ENCODE results near the gene APCDD1. TPM values are rescaled to one million over a fixed set of nuclear protein-coding genes. Genes with fewer than 3 reads are reported as not detected.

Gene APCDD1
- total and polyA plus RNA-seq, 3 experiments from 2014 or later, result not detected

GRCh38 chr18:10453261-10453805 lies 1.1 kb upstream of the APCDD1 start:
- peaks cover 1 to 5% (median 4%) of the 10 kb centered on the region in 3 donors for H3K4me1 Mint-ChIP-seq
- H3K27me3 ChIP-seq (ENCODE audit: insufficient read depth, low read length, poor library complexity, severe bottlenecking), result peaks cover 5% of the 10 kb centered on the region
- no peak overlapping the region for H3K27ac ChIP-seq (ENCODE audit: low read depth, low read length)
- H3K36me3 Mint-ChIP-seq, result no peaks in the 10 kb centered on the region
- H3K9me3 Mint-ChIP-seq, result peaks cover 0 to 4% (median 2%) of the 10 kb centered on the region in 5 donors
- no peaks in the 10 kb centered on the region for H3K36me3 ChIP-seq (ENCODE audit: insufficient read depth, low read length)
- peaks cover 40 to 62% of the 10 kb centered on the region in 2 donors for H3K27me3 Mint-ChIP-seq
- no peaks in the 10 kb centered on the region for H3K4me1 ChIP-seq (ENCODE audit: insufficient read depth, low read length)
- DNase-seq, result no peak
- H3K27ac Mint-ChIP-seq, result no peak overlapping the region
- no peak overlapping the region for H3K4me3 ChIP-seq (ENCODE audit: low read length)
- CTCF ChIA-PET, result no interaction called here
- no peaks in the 10 kb centered on the region for H3K9me3 ChIP-seq (ENCODE audit: low read length)
- no peak overlapping the region for H3K4me3 Mint-ChIP-seq
- POLR2A ChIA-PET, result no interaction called here

DNA sequence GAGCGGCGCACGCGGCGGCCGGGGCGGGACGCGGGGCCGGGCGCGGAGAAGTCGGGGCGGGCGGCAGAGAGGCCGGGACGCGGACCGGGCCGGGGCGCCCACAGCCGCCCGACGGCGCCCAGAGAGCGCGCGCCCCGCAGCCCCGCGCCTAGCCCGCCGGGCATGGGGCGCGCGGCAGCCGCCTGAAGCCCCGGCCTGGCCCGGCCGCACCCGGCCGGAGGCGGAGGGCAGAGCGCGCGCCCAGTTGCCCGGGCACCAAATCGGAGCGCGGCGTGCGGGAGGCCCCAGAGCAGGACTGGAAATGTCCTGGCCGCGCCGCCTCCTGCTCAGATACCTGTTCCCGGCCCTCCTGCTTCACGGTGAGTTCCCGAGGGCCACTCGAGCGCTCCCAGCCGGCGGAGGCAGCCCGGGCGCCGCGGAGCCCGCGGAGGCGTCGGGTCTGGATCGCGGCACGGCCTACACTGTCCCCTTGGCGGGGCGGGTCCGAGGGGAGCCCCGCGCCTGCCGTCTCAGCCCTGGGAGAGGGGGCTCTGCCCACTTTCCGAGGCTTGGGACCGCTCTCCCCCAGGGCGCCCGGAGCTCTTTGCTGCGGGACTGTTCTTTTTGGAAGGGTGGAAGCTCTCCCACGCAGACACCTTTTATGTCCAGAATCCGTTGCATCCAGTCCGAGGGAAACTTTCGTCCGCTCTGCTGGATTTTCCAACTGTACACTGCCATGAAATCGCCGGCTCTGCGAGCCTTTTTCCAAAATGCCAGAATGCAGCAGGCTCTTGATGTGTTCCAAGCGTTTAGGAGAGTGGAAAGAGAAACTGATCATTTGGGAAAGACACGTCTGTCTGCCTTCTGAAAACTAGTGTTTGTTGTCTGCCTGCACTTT lies 484 bp downstream of the APCDD1 start:
- Histone ChIP-seq H3K27ac (ENCODE audit: low read depth, low read length) (no peak overlapping the region), H3K36me3 (ENCODE audit: insufficient read depth, low read length) (no peaks in the 10 kb centered on the region), H3K4me1 (ENCODE audit: insufficient read depth, low read length) (no peaks in the 10 kb centered on the region), H3K27me3 (ENCODE audit: insufficient read depth, low read length, poor library complexity, severe bottlenecking) (peaks cover 10% of the 10 kb centered on the region), H3K9me3 (ENCODE audit: low read length) (no peaks in the 10 kb centered on the region), H3K4me3 (ENCODE audit: low read length) (no peak overlapping the region)
- peaks cover 1 to 5% (median 4%) of the 10 kb centered on the region in 3 donors for H3K4me1 Mint-ChIP-seq
- ChIA-PET CTCF (no interaction called here), POLR2A (no interaction called here)
- DNase-seq, result no peak
- H3K27me3 Mint-ChIP-seq, result peaks cover 43 to 67% of the 10 kb centered on the region in 2 donors
- H3K36me3 Mint-ChIP-seq, result no peaks in the 10 kb centered on the region
- H3K4me3 Mint-ChIP-seq, result peak overlapping the region in 3 of 7 donors; percentile 22 to 45 (median 44)
- peak overlapping the region in 1 of 8 donors; percentile 36 for H3K27ac Mint-ChIP-seq
- peaks cover 0 to 4% (median 2%) of the 10 kb centered on the region in 5 donors for H3K9me3 Mint-ChIP-seq

GRCh38 chr18:10455726-10456453 lies 1.5 kb downstream of the APCDD1 start:
- Histone ChIP-seq H3K27ac (ENCODE audit: low read depth, low read length) (no peak overlapping the region), H3K4me3 (ENCODE audit: low read length) (no peak overlapping the region), H3K4me1 (ENCODE audit: insufficient read depth, low read length) (no peaks in the 10 kb centered on the region), H3K9me3 (ENCODE audit: low read length) (no peaks in the 10 kb centered on the region), H3K36me3 (ENCODE audit: insufficient read depth, low read length) (no peaks in the 10 kb centered on the region), H3K27me3 (ENCODE audit: insufficient read depth, low read length, poor library complexity, severe bottlenecking) (peaks cover 10% of the 10 kb centered on the region)
- no peak overlapping the region for H3K27ac Mint-ChIP-seq
- CTCF ChIA-PET, result no interaction called here
- no peaks in the 10 kb centered on the region for H3K36me3 Mint-ChIP-seq
- H3K27me3 Mint-ChIP-seq, result peaks cover 39 to 62% of the 10 kb centered on the region in 2 donors
- peaks cover 1 to 5% (median 4%) of the 10 kb centered on the region in 3 donors for H3K4me1 Mint-ChIP-seq
- DNase-seq, result no peak
- peaks cover 0 to 4% (median 2%) of the 10 kb centered on the region in 5 donors for H3K9me3 Mint-ChIP-seq
- POLR2A ChIA-PET, result no interaction called here
- H3K4me3 Mint-ChIP-seq, result peak overlapping the region in 2 of 7 donors; percentile 22 to 44

DNA sequence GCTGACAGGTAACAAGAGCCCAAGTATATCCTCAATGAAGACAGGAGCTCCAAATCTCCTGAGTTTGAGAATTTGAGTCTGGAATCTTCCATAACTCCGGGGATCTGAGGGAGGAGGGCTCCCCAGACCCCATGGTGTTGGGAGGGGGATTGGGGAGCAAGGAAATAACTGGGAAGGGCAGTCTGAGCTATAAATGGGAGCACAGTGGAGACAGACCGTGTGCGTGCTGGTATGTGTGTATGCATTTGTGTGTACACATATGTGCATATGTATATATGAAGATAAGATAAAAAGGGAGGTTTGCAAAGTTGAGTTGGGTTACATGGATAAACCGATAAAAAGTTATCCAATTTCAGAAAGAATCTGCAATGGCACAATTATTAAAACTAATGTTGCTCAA lies 2.3 kb downstream of the APCDD1 start:
- H3K36me3 Mint-ChIP-seq, result no peaks in the 10 kb centered on the region
- no peaks in the 10 kb centered on the region for H3K4me1 ChIP-seq (ENCODE audit: insufficient read depth, low read length)
- H3K9me3 ChIP-seq (ENCODE audit: low read length), result no peaks in the 10 kb centered on the region
- peaks cover 0 to 4% (median 2%) of the 10 kb centered on the region in 5 donors for H3K9me3 Mint-ChIP-seq
- no peak overlapping the region for H3K27ac Mint-ChIP-seq
- CTCF ChIA-PET, result no interaction called here
- DNase-seq, result no peak
- peaks cover 1 to 5% (median 4%) of the 10 kb centered on the region in 3 donors for H3K4me1 Mint-ChIP-seq
- no peak overlapping the region for H3K27ac ChIP-seq (ENCODE audit: low read depth, low read length)
- POLR2A ChIA-PET, result no interaction called here
- H3K27me3 Mint-ChIP-seq, result peaks cover 35 to 57% of the 10 kb centered on the region in 2 donors
- no peaks in the 10 kb centered on the region for H3K36me3 ChIP-seq (ENCODE audit: insufficient read depth, low read length)
- H3K4me3 ChIP-seq (ENCODE audit: low read length), result no peak overlapping the region
- no peak overlapping the region for H3K4me3 Mint-ChIP-seq
- peaks cover 10% of the 10 kb centered on the region for H3K27me3 ChIP-seq (ENCODE audit: insufficient read depth, low read length, poor library complexity, severe bottlenecking)

GRCh38 chr18:10457128-10457527 lies 2.7 kb downstream of the APCDD1 start:
- Histone ChIP-seq H3K27me3 (ENCODE audit: insufficient read depth, low read length, poor library complexity, severe bottlenecking) (peaks cover 10% of the 10 kb centered on the region), H3K9me3 (ENCODE audit: low read length) (no peaks in the 10 kb centered on the region), H3K36me3 (ENCODE audit: insufficient read depth, low read length) (no peaks in the 10 kb centered on the region), H3K27ac (ENCODE audit: low read depth, low read length) (no peak overlapping the region), H3K4me3 (ENCODE audit: low read length) (no peak overlapping the region), H3K4me1 (ENCODE audit: insufficient read depth, low read length) (no peaks in the 10 kb centered on the region)
- Mint-ChIP-seq H3K36me3 (no peaks in the 10 kb centered on the region), H3K9me3 (peaks cover 0 to 4% (median 2%) of the 10 kb centered on the region in 5 donors), H3K27ac (no peak overlapping the region), H3K4me1 (peaks cover 1 to 5% (median 4%) of the 10 kb centered on the region in 3 donors), H3K27me3 (peaks cover 33 to 53% of the 10 kb centered on the region in 2 donors), H3K4me3 (no peak overlapping the region)
- ChIA-PET POLR2A (no interaction called here), CTCF (no interaction called here)
- no peak for DNase-seq

DNA sequence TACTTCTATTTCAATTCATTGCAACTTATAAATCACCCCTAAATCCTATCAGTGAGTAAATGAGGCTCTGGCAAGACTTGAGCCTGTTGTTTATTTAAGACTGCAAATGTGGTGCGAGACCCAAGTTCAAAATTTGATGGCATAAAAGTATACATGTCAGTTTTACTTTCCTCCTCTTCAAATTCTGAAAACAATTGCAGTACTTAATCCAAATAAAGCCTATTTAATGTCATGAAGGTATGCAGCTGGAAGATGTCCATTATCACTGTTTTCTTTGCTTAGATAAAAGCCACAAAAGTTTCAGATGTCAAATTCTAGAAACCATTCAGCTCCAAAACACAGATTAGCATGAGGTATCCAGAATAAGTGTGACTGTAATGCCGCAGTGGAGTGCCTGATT lies 3.3 kb downstream of the APCDD1 start:
- no peaks in the 10 kb centered on the region for H3K36me3 ChIP-seq (ENCODE audit: insufficient read depth, low read length)
- no peak overlapping the region for H3K27ac ChIP-seq (ENCODE audit: low read depth, low read length)
- H3K4me3 Mint-ChIP-seq, result no peak overlapping the region
- H3K4me3 ChIP-seq (ENCODE audit: low read length), result no peak overlapping the region
- no peaks in the 10 kb centered on the region for H3K36me3 Mint-ChIP-seq
- peaks cover 31 to 46% of the 10 kb centered on the region in 2 donors for H3K27me3 Mint-ChIP-seq
- no peaks in the 10 kb centered on the region for H3K9me3 ChIP-seq (ENCODE audit: low read length)
- no peaks in the 10 kb centered on the region for H3K4me1 ChIP-seq (ENCODE audit: insufficient read depth, low read length)
- ChIA-PET POLR2A (no interaction called here), CTCF (no interaction called here)
- DNase-seq, result no peak
- H3K9me3 Mint-ChIP-seq, result peaks cover 0 to 4% (median 2%) of the 10 kb centered on the region in 5 donors
- H3K4me1 Mint-ChIP-seq, result peaks cover 1 to 5% (median 4%) of the 10 kb centered on the region in 3 donors
- H3K27ac Mint-ChIP-seq, result no peak overlapping the region
- H3K27me3 ChIP-seq (ENCODE audit: insufficient read depth, low read length, poor library complexity, severe bottlenecking), result peaks cover 10% of the 10 kb centered on the region

GRCh38 chr18:10458691-10459090 lies 4.3 kb downstream of the APCDD1 start:
- CTCF ChIA-PET, result no interaction called here
- no peak overlapping the region for H3K4me3 Mint-ChIP-seq
- Histone ChIP-seq H3K27me3 (ENCODE audit: insufficient read depth, low read length, poor library complexity, severe bottlenecking) (peaks cover 10% of the 10 kb centered on the region), H3K4me1 (ENCODE audit: insufficient read depth, low read length) (no peaks in the 10 kb centered on the region), H3K4me3 (ENCODE audit: low read length) (no peak overlapping the region), H3K36me3 (ENCODE audit: insufficient read depth, low read length) (no peaks in the 10 kb centered on the region), H3K9me3 (ENCODE audit: low read length) (no peaks in the 10 kb centered on the region), H3K27ac (ENCODE audit: low read depth, low read length) (no peak overlapping the region)
- H3K27ac Mint-ChIP-seq, result no peak overlapping the region
- DNase-seq, result no peak
- peaks cover 25 to 38% of the 10 kb centered on the region in 2 donors for H3K27me3 Mint-ChIP-seq
- POLR2A ChIA-PET, result no interaction called here
- H3K36me3 Mint-ChIP-seq, result no peaks in the 10 kb centered on the region
- peaks cover 0 to 4% (median 0%) of the 10 kb centered on the region in 5 donors for H3K9me3 Mint-ChIP-seq
- H3K4me1 Mint-ChIP-seq, result peaks cover 0 to 4% (median 1%) of the 10 kb centered on the region in 3 donors

DNA sequence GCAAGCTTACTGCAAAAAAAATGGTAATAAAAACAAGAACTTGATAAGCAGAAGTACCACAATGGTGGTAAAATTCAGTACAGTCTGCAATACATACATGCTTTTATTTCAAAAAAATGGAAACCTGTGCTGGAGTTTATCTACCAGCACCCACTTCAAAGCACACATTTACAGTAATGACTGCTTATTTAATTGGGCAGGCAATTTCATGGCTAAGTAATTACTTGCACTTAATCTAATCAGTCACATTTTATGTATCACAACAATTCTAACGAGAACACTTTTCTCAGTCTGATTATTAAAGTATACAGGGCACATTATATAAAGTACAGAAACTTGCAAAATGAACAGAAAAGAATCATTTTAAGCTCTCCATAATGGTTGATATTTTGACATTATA lies 5.2 kb downstream of the APCDD1 start:
- DNase-seq, result no peak
- H3K27ac Mint-ChIP-seq, result no peak overlapping the region
- Histone ChIP-seq H3K4me1 (ENCODE audit: insufficient read depth, low read length) (no peaks in the 10 kb centered on the region), H3K36me3 (ENCODE audit: insufficient read depth, low read length) (no peaks in the 10 kb centered on the region), H3K9me3 (ENCODE audit: low read length) (no peaks in the 10 kb centered on the region), H3K4me3 (ENCODE audit: low read length) (no peak overlapping the region), H3K27me3 (ENCODE audit: insufficient read depth, low read length, poor library complexity, severe bottlenecking) (peaks cover 10% of the 10 kb centered on the region), H3K27ac (ENCODE audit: low read depth, low read length) (no peak overlapping the region)
- ChIA-PET POLR2A (no interaction called here), CTCF (no interaction called here)
- H3K4me3 Mint-ChIP-seq, result no peak overlapping the region
- peaks cover 21 to 35% of the 10 kb centered on the region in 2 donors for H3K27me3 Mint-ChIP-seq
- peaks cover 0 to 4% (median 0%) of the 10 kb centered on the region in 5 donors for H3K9me3 Mint-ChIP-seq
- H3K36me3 Mint-ChIP-seq, result no peaks in the 10 kb centered on the region
- peaks cover 0 to 4% (median 1%) of the 10 kb centered on the region in 3 donors for H3K4me1 Mint-ChIP-seq
